Thoracic aorta (tissue), 2 donors: ENCODE data around the gene CWC27. TPM values are rescaled to one million over a fixed set of nuclear protein-coding genes. Genes with fewer than 3 reads are reported as not detected.
A peak's percentile ranks its signal among the peaks of the same experiment; 100 is the strongest.

Experiments used
- ATAC-seq: fragments of 150-250 bp; one replicate; pipeline ENCODE4 v1.8.0; 2017; ENCODE audit warnings: low read depth; ENCODE audit not compliant: insufficient number of reproducible peaks, low FRiP score
- DNase-seq: peaks from one replicate; pipeline ENCODE4 v3.0.0-alpha.2; 2020; ENCODE audit warnings: low spot score
- H3K27ac ChIP-seq, 2 donors: fragments of 200-600 bp; sonication (generic); 1 replicate in 1 of 2; 2 replicates in 1 of 2; pipeline ENCODE4 v1.5.1; 2016; ENCODE audit warnings: mild to moderate bottlenecking in 2 of 2, moderate library complexity in 2 of 2
- H3K27me3 ChIP-seq: fragments of 200-600 bp; sonication (generic); replicated peaks from 2 replicates; pipeline ENCODE4 v1.6.0; 2016; ENCODE audit warnings: mild to moderate bottlenecking; ENCODE audit not compliant: insufficient read depth
- H3K36me3 ChIP-seq: fragments of 200-600 bp; sonication (generic); one replicate; pipeline ENCODE4 v1.5.1; 2016
- H3K4me1 ChIP-seq, 2 donors: fragments of 200-600 bp; sonication (generic); 1 replicate in 1 of 2; 2 replicates in 1 of 2; pipeline versions ENCODE4 v1.5.1 to v1.6.0; 2016; ENCODE audit warnings: low read depth in 2 of 2, mild to moderate bottlenecking in 1 of 2; ENCODE audit not compliant: control insufficient read depth in 1 of 2
- H3K4me3 ChIP-seq: fragments of 200-600 bp; sonication (generic); 2 replicates; pipeline ENCODE4 v1.5.1; 2016; ENCODE audit warnings: mild to moderate bottlenecking
- H3K9me3 ChIP-seq: fragments of 200-600 bp; sonication (generic); 2 replicates; pipeline ENCODE4 v1.5.1; 2016
- CTCF ChIP-seq: fragments of 200-600 bp; sonication (generic); IDR thresholded peaks from one replicate; pipeline ENCODE4 v1.5.1; 2019; ENCODE audit warnings: antibody characterized with exemption
- total RNA-seq, 2 donors: library from RNA; depleted of rRNA; stranded (reverse); fragments of >200 nt; gene quantifications; one replicate each; pipeline versions ENCODE4 v1.1.0 to v1.2.3, GENCODE V29; 2016

Gene CWC27
- total RNA-seq, 2 donors from 2014 or later, result 13.4 to 24.8 TPM

- DNase-seq (no peak), ATAC-seq (no peak)
- Histone ChIP-seq H3K4me1 (peaks cover 23 to 38% of the 10 kb centered on the region in 2 donors), H3K36me3 (no peaks in the 10 kb centered on the region), H3K4me3 (peak overlapping the region; percentile 81), H3K9me3 (no peaks in the 10 kb centered on the region), H3K27ac (peak overlapping the region; percentile 95 to 98), H3K27me3 (no peaks in the 10 kb centered on the region)
- TF ChIP-seq CTCF, result no peak
These were observed 266.1 kb downstream of the CWC27 start for GRCh38 chr5:65034813-65035209.

GRCh38 chr5:65035211-65036206, 266.8 kb downstream of the CWC27 start:
- H3K27me3 ChIP-seq, result no peaks in the 10 kb centered on the region
- peak; percentile 59 for DNase-seq

GRCh38 chr5:65037831-65038815, 269.4 kb downstream of the CWC27 start:
- Histone ChIP-seq H3K36me3 (no peaks in the 10 kb centered on the region), H3K9me3 (no peaks in the 10 kb centered on the region), H3K27ac (peak overlapping the region; percentile 95 to 98), H3K27me3 (no peaks in the 10 kb centered on the region), H3K4me3 (no peak overlapping the region), H3K4me1 (peaks cover 33 to 59% of the 10 kb centered on the region in 2 donors)
- DNase-seq (no peak), ATAC-seq (peak; percentile 0)
- TF ChIP-seq CTCF, result no peak

More at GRCh38 chr5:65035211-65036206, 266.8 kb downstream of the CWC27 start:
- TF ChIP-seq CTCF, result no peak
- Histone ChIP-seq H3K4me1 (peaks cover 23 to 43% of the 10 kb centered on the region in 2 donors), H3K9me3 (no peaks in the 10 kb centered on the region), H3K27ac (peak overlapping the region; percentile 95 to 98), H3K36me3 (no peaks in the 10 kb centered on the region), H3K4me3 (peak overlapping the region; percentile 81)
- ATAC-seq, result peak; percentile 87

GRCh38 chr5:65041296-65042158, 272.8 kb downstream of the CWC27 start:
- no peaks in the 10 kb centered on the region for H3K9me3 ChIP-seq
- peak; percentile 40 for ATAC-seq
- peaks cover 26 to 41% of the 10 kb centered on the region in 2 donors for H3K4me1 ChIP-seq
- no peaks in the 10 kb centered on the region for H3K36me3 ChIP-seq
- peak overlapping the region; percentile 74 to 98 for H3K27ac ChIP-seq
- TF ChIP-seq CTCF, result no peak
- no peaks in the 10 kb centered on the region for H3K27me3 ChIP-seq
- DNase-seq, result no peak
- H3K4me3 ChIP-seq, result no peak overlapping the region
